OCI-LY3 (cell line): ENCODE measurements around the gene PPEF1.

ENCODE experiments used
- EZH2phosphoT487 ChIP-seq: fragments of 200-600 bp; shearing (Covaris generic); IDR thresholded peaks from 2 replicates; pipeline ENCODE4 v1.6.1; 2018; ENCODE audit warnings: antibody characterized with exemption, mixed run types, low read depth
- TF ChIP-seq, protein P1 (sequence below): fragments of 200-600, 300-600 bp; sonication (generic); IDR thresholded peaks from 2 replicates; pipeline ENCODE4 v1.5.1; 2014; ENCODE audit warnings: antibody characterized with exemption, low read length, low read depth

GRCh38 chrX:18709833-18710232, 2.4 kb downstream of the PPEF1 start:
- TF ChIP-seq, protein P1, sequence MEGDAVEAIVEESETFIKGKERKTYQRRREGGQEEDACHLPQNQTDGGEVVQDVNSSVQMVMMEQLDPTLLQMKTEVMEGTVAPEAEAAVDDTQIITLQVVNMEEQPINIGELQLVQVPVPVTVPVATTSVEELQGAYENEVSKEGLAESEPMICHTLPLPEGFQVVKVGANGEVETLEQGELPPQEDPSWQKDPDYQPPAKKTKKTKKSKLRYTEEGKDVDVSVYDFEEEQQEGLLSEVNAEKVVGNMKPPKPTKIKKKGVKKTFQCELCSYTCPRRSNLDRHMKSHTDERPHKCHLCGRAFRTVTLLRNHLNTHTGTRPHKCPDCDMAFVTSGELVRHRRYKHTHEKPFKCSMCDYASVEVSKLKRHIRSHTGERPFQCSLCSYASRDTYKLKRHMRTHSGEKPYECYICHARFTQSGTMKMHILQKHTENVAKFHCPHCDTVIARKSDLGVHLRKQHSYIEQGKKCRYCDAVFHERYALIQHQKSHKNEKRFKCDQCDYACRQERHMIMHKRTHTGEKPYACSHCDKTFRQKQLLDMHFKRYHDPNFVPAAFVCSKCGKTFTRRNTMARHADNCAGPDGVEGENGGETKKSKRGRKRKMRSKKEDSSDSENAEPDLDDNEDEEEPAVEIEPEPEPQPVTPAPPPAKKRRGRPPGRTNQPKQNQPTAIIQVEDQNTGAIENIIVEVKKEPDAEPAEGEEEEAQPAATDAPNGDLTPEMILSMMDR, result no peak
- TF ChIP-seq EZH2phosphoT487, result no peak
